Raji (cell line): ENCODE data around the gene GBX2.

Experiments used
- POLR2A ChIP-seq: IDR thresholded peaks from 2 replicates; pipeline ENCODE4 v1.6.1; 2011; ENCODE audit warnings: low read depth, low read length, control low read depth; ENCODE audit not compliant: insufficient read depth

GBX2 gene

GRCh38 chr2:236164925-236165841 lies 3.0 kb downstream of the GBX2 start:
- TF ChIP-seq POLR2A, result no peak

GRCh38 chr2:236164201-236164924 lies 3.8 kb downstream of the GBX2 start:
- no peak for TF ChIP-seq POLR2A

- TF ChIP-seq POLR2A, result no peak
Observed at GRCh38 chr2:236163471-236164200, 4.5 kb downstream of the GBX2 start.

- TF ChIP-seq POLR2A, result no peak
Observed at GRCh38 chr2:236162882-236163470, 5.2 kb downstream of the GBX2 start.

GRCh38 chr2:236162031-236162845 lies 5.9 kb downstream of the GBX2 start:
- TF ChIP-seq POLR2A, result no peak

GRCh38 chr2:236161531-236161930 lies 6.7 kb downstream of the GBX2 start:
- no peak for TF ChIP-seq POLR2A

- TF ChIP-seq POLR2A, result no peak
Observed at GRCh38 chr2:236161082-236161462, 7.1 kb downstream of the GBX2 start.

- no peak for TF ChIP-seq POLR2A
Observed at GRCh38 chr2:236160366-236161081, 7.7 kb downstream of the GBX2 start.

- TF ChIP-seq POLR2A, result no peak
Observed at GRCh38 chr2:236159778-236160170, 8.4 kb downstream of the GBX2 start.

- no peak for TF ChIP-seq POLR2A
Observed at GRCh38 chr2:236158969-236159777, 9.0 kb downstream of the GBX2 start.

GRCh38 chr2:236157815-236158498 lies 10.2 kb downstream of the GBX2 start:
- no peak for TF ChIP-seq POLR2A

- no peak for TF ChIP-seq POLR2A
Observed at GRCh38 chr2:236157366-236157765, 10.8 kb downstream of the GBX2 start.
